Measurements from ENCODE around the gene TAX1BP1. TPM values are rescaled to one million over a fixed set of nuclear protein-coding genes. Genes with fewer than 3 reads are reported as not detected.
A peak's percentile ranks its signal among the peaks of the same experiment; 100 is the strongest.

Gene TAX1BP1
- total and polyA plus RNA-seq, 2 of the 13 experiments (the other 11 are each of a cell fraction or from before 2014, with no cell fraction given): 95.2 to 98.9 TPM

DNA sequence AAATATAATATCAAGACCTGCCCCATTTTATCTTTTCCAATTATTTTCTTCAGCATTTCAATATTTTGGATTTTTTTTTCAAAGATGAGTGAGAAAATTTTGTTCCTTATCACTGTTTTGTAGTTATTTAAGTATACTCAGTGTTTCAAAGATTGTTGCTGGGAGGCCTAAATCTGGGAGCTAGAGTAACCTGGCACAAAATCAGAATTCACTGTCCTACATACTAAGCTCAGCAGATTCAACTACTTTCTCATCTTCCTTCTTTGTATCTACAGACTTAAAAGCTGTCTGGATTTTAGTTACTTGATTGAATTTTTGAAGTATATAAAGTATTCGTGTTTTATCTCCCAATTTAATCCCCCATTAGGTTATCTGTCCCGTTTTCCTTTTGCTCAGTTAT is 85.9 kb downstream of the TAX1BP1 start (continued):
- TF ChIP-seq NFIC (IDR thresholded peaks at IDR 0.05; ENCODE audit: low read length): no peak
- TF ChIP-seq ZNF260 (CRISPR knock-in tag; IDR thresholded peaks at IDR 0.05; ENCODE audit: borderline replicate concordance, low read depth): no peak

- Histone ChIP-seq H3K4me3 (replicated peaks in 1 of 3; ENCODE audit: insufficient read depth in 1 of 3, low read depth in 2 of 3, low read length in 3 of 3) (no peak overlapping the region), H3K79me2 (ENCODE audit: insufficient read depth, low read length) (no peaks in the 10 kb centered on the region), H3K9me3 (ENCODE audit: low read length) (no peaks in the 10 kb centered on the region), H3K4me1 (ENCODE audit: insufficient read depth, low read length) (no peaks in the 10 kb centered on the region), H3K27me3 (ENCODE audit: control insufficient read depth in 1 of 2, insufficient read depth in 2 of 2, low read length in 2 of 2) (no peaks in the 10 kb centered on the region), H3K4me2 (ENCODE audit: low read depth, low read length) (no peak overlapping the region), H2AFZ (ENCODE audit: low read length) (no peak overlapping the region), H4K20me1 (ENCODE audit: insufficient read depth, low read length) (no peaks in the 10 kb centered on the region), H3K36me3 (replicated peaks in 1 of 2; ENCODE audit: control insufficient read depth in 1 of 2, insufficient read depth in 2 of 2, low read length in 2 of 2) (peaks cover 0 to 21% of the 10 kb centered on the region in 2 experiments; a peak in 2 of 5 replicates), H3K27ac (ENCODE audit: extremely low read length, insufficient read depth, low read length) (no peak overlapping the region), H3K9ac (ENCODE audit: insufficient read depth, low read depth, low read length) (no peak overlapping the region)
- no peak for ATAC-seq
- in situ Hi-C loops (cut with HindIII; ENCODE audit: extremely low pct_ligation_motif_present, low pct_unique_long_range_greater_than_20kb): no loop called here
- WGBS (ENCODE audit: low lambda C conversion rate): 98% methylated on average over 5 of the region's 5 CpGs
- no TSS peak for BruUV-seq (replicated peaks)
- ChIA-PET POLR2A (no interaction called here), CTCF (ENCODE audit: low intra/inter-chr PET ratio, low total read pairs) (no interaction called here)
- TF ChIP-seq, protein P1, sequence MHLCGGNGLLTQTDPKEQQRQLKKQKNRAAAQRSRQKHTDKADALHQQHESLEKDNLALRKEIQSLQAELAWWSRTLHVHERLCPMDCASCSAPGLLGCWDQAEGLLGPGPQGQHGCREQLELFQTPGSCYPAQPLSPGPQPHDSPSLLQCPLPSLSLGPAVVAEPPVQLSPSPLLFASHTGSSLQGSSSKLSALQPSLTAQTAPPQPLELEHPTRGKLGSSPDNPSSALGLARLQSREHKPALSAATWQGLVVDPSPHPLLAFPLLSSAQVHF (CRISPR knock-in tag; IDR thresholded peaks at IDR 0.05): no peak
- TF ChIP-seq PRPF4 (IDR thresholded peaks at IDR 0.05; ENCODE audit: low read depth, low read length, poor library complexity, severe bottlenecking): no peak
- FAIRE-seq: no peak
- no peak for DNase-seq (ENCODE audit: low spot score)
- intact Hi-C loops (cut with micrococcal nuclease; ENCODE audit: unreplicated experiment): no loop called here
Observed at GRCh38 chr7:27826357-27826756, 86.4 kb downstream of the TAX1BP1 start.

GRCh38 chr7:27834179-27834921 is 94.4 kb downstream of the TAX1BP1 start:
- no peaks in the 10 kb centered on the region; a peak in 1 of 5 replicates for H3K36me3 ChIP-seq (replicated peaks in 1 of 2; ENCODE audit: control insufficient read depth in 1 of 2, insufficient read depth in 2 of 2, low read length in 2 of 2)
- CTCF ChIA-PET (ENCODE audit: low intra/inter-chr PET ratio, low total read pairs): no interaction called here
- intact Hi-C loops (cut with micrococcal nuclease; ENCODE audit: unreplicated experiment): no loop called here

More at GRCh38 chr7:27834179-27834921, 94.4 kb downstream of the TAX1BP1 start:
- POLR2A ChIA-PET: no interaction called here
- in situ Hi-C loops (cut with HindIII; ENCODE audit: extremely low pct_ligation_motif_present, low pct_unique_long_range_greater_than_20kb): no loop called here
- BruUV-seq (replicated peaks): no TSS peak
- ATAC-seq: peak; percentile 18; the same call in 2 of the 3 replicates
- DNase-seq (ENCODE audit: low spot score): no peak
- peak; percentile 60 for TF ChIP-seq RBM22 (optimal IDR thresholded peaks at IDR 0.05; ENCODE audit: low read length)
- TF ChIP-seq AGO2 (optimal IDR thresholded peaks at IDR 0.05; ENCODE audit: low read depth, low read length): no peak
- H3K4me3 ChIP-seq (replicated peaks in 1 of 3; ENCODE audit: insufficient read depth in 1 of 3, low read depth in 2 of 3, low read length in 3 of 3): no peak overlapping the region
- no peaks in the 10 kb centered on the region for H3K9me3 ChIP-seq (ENCODE audit: low read length)
- 90% methylated on average over 6 of the region's 7 CpGs for WGBS (ENCODE audit: low lambda C conversion rate)
- H2AFZ ChIP-seq (ENCODE audit: low read length): no peak overlapping the region
- H4K20me1 ChIP-seq (ENCODE audit: insufficient read depth, low read length): no peaks in the 10 kb centered on the region
- FAIRE-seq: no peak
- H3K4me1 ChIP-seq (ENCODE audit: insufficient read depth, low read length): no peaks in the 10 kb centered on the region
- no peak overlapping the region for H3K9ac ChIP-seq (ENCODE audit: insufficient read depth, low read depth, low read length)
- H3K4me2 ChIP-seq (ENCODE audit: low read depth, low read length): no peak overlapping the region
- no peak overlapping the region for H3K27ac ChIP-seq (ENCODE audit: extremely low read length, insufficient read depth, low read length)
- H3K79me2 ChIP-seq (ENCODE audit: insufficient read depth, low read length): no peaks in the 10 kb centered on the region
- H3K27me3 ChIP-seq (ENCODE audit: control insufficient read depth in 1 of 2, insufficient read depth in 2 of 2, low read length in 2 of 2): no peaks in the 10 kb centered on the region
